Trophoblast cell (in vitro differentiated cells and primary cell): Measurements from ENCODE around the gene OR10H1.
"Not testable (repeated sequence)": the region's sequence is repeated elsewhere in the genome, so short reads cannot be mapped to it uniquely, and the experiment has no call there.

Experiments used
- DNase-seq, 2 donors: peaks; one replicate each; pipeline ENCODE4 v3.0.0-alpha.2; 2016
- H2AFZ ChIP-seq: 2 replicates; pipeline ENCODE4 v1.6.1; 2013; ENCODE audit warnings: low read length, moderate library complexity, mild to moderate bottlenecking; ENCODE audit not compliant: insufficient read depth, poor library complexity
- H2AK5ac ChIP-seq: 2 replicates; pipeline ENCODE4 v1.6.1; 2013; ENCODE audit warnings: mild to moderate bottlenecking, low read length
- H2BK120ac ChIP-seq: 2 replicates; pipeline ENCODE4 v1.6.1; 2013; ENCODE audit warnings: low read length, mild to moderate bottlenecking, moderate library complexity; ENCODE audit not compliant: insufficient read depth, poor library complexity
- H2BK12ac ChIP-seq: 2 replicates; pipeline ENCODE4 v1.6.1; 2013; ENCODE audit warnings: mild to moderate bottlenecking, low read length, moderate library complexity
- H2BK5ac ChIP-seq: 2 replicates; pipeline ENCODE4 v1.6.1; 2013; ENCODE audit warnings: low read length, low read depth, moderate library complexity, mild to moderate bottlenecking; ENCODE audit not compliant: poor library complexity
- H3K14ac ChIP-seq: 2 replicates; pipeline ENCODE4 v1.6.1; 2013; ENCODE audit warnings: mild to moderate bottlenecking, low read length
- H3K18ac ChIP-seq: 2 replicates; pipeline ENCODE4 v1.6.1; 2013; ENCODE audit warnings: mild to moderate bottlenecking, low read length
- H3K23ac ChIP-seq: 2 replicates; pipeline ENCODE4 v1.6.1; 2013; ENCODE audit warnings: low read length
- H3K27ac ChIP-seq: 2 replicates; pipeline ENCODE4 v1.5.1; 2013; ENCODE audit warnings: low read depth, mild to moderate bottlenecking, inconsistent platforms, low read length, moderate library complexity
- H3K27me3 ChIP-seq: 2 replicates; pipeline ENCODE4 v1.6.1; 2013; ENCODE audit warnings: inconsistent platforms, mild to moderate bottlenecking, low read length, moderate library complexity; ENCODE audit not compliant: insufficient read depth
- H3K36me3 ChIP-seq, 2 experiments: 1 replicate in 1 of 2; 2 replicates in 1 of 2; pipeline ENCODE4 v1.6.1; 2013; ENCODE audit warnings: low read length in 2 of 2, mild to moderate bottlenecking in 2 of 2, moderate library complexity in 1 of 2; ENCODE audit not compliant: insufficient read depth in 2 of 2, control insufficient read depth in 1 of 2
- H3K4ac ChIP-seq: 2 replicates; pipeline ENCODE4 v1.6.1; 2013; ENCODE audit warnings: low read depth, mild to moderate bottlenecking, low read length, moderate library complexity
- H3K4me1 ChIP-seq, 2 experiments: 1 replicate in 1 of 2; 2 replicates in 1 of 2; pipeline ENCODE4 v1.6.1; 2013; ENCODE audit warnings: low read length in 2 of 2, mild to moderate bottlenecking in 2 of 2, moderate library complexity in 1 of 2; ENCODE audit not compliant: insufficient read depth in 2 of 2, control insufficient read depth in 1 of 2
- H3K4me2 ChIP-seq: 2 replicates; pipeline ENCODE4 v1.6.1; 2013; ENCODE audit warnings: inconsistent platforms, mild to moderate bottlenecking, low read length, moderate library complexity
- H3K4me3 ChIP-seq: 2 replicates; pipeline ENCODE4 v1.5.1; 2013; ENCODE audit warnings: mild to moderate bottlenecking, low read depth, low read length, inconsistent platforms
- H3K79me1 ChIP-seq: one replicate; pipeline ENCODE4 v1.6.1; 2013; ENCODE audit warnings: low read length
- H3K79me2 ChIP-seq: 2 replicates; pipeline ENCODE4 v1.6.1; 2013; ENCODE audit warnings: low read length, mild to moderate bottlenecking; ENCODE audit not compliant: control insufficient read depth, insufficient read depth, poor library complexity
- H3K9ac ChIP-seq: 2 replicates; pipeline ENCODE4 v1.6.1; 2013; ENCODE audit warnings: mild to moderate bottlenecking, low read length
- H3K9me3 ChIP-seq: 2 replicates; pipeline ENCODE4 v1.6.1; 2013; ENCODE audit warnings: low read depth, mild to moderate bottlenecking, control low read depth, inconsistent platforms, low read length; ENCODE audit not compliant: insufficient read depth
- H4K12ac ChIP-seq: 2 replicates; pipeline ENCODE4 v1.6.1; 2013; ENCODE audit warnings: low read depth, mild to moderate bottlenecking, low read length, moderate library complexity
- H4K8ac ChIP-seq: 2 replicates; pipeline ENCODE4 v1.6.1; 2013; ENCODE audit warnings: low read depth, mild to moderate bottlenecking, low read length, moderate library complexity
- H4K91ac ChIP-seq: one replicate; pipeline ENCODE4 v1.6.1; 2013; ENCODE audit warnings: low read depth, mild to moderate bottlenecking, low read length, moderate library complexity
- WGBS: extraction: QIAGEN DNeasy Blood & Tissue Kit; methylation state at CpG from one replicate; pipeline ENCODE4 v1.1.7; 2013; ENCODE audit warnings: missing lambda C conversion rate; ENCODE audit not compliant: insufficient read length, insufficient coverage; ENCODE audit errors: extremely low coverage; 5-methylcytosine and 5-hydroxymethylcytosine counted together

OR10H1 gene

GRCh38 chr19:15835565-15836329 lies 20.3 kb upstream of the OR10H1 start:
- H2BK12ac ChIP-seq, H3K23ac ChIP-seq, H3K4ac ChIP-seq, H2AFZ ChIP-seq, H3K79me2 ChIP-seq, H3K36me3 ChIP-seq, H3K27me3 ChIP-seq, H3K18ac ChIP-seq, H3K14ac ChIP-seq, H3K4me3 ChIP-seq, H2AK5ac ChIP-seq, H3K4me1 ChIP-seq, H2BK120ac ChIP-seq, H4K12ac ChIP-seq, H3K9ac ChIP-seq, H3K9me3 ChIP-seq: not testable (repeated sequence)
- Histone ChIP-seq H3K4me2 (peak overlapping the region; percentile 61), H4K91ac (peak overlapping the region; percentile 72), H3K27ac (peak overlapping the region; percentile 97), H4K8ac (peak overlapping the region; percentile 32), H3K79me1 (peaks cover 19% of the 10 kb centered on the region), H2BK5ac (peak overlapping the region; percentile 89)
- WGBS = no CpG with 5 or more reads among the region's 11 CpGs
- DNase-seq = peak; percentile 67 to 80

DNA sequence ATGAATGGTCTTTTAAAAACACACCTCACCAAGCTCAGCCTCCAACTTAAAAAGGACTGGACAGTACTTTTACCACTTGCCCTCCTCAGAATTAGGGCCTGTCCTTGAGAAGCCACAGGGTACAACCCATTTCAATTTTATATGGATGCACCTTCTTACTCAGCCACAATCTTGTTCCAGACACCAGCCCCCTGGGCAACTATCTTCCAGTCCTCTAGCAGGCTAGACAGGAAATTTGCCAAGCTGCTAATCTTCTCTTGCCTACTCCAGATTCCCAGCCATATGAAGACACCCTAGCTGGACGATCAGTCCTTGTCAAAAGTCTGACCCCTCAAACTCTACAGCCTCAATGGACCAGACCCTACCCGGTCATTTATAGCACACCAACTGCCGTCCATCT lies 18.8 kb upstream of the OR10H1 start:
- Histone ChIP-seq H2BK120ac (peak overlapping the region; percentile 89), H3K14ac (peak overlapping the region; percentile 39), H3K79me1 (peaks cover 21% of the 10 kb centered on the region), H3K9me3 (peaks cover 13% of the 10 kb centered on the region), H4K91ac (peak overlapping the region; percentile 81), H2BK12ac (peak overlapping the region; percentile 32), H3K27ac (peak overlapping the region; percentile 71), H2BK5ac (peak overlapping the region; percentile 88), H2AK5ac (peak overlapping the region; percentile 39)
- not testable (repeated sequence) for H3K9ac ChIP-seq, H4K12ac ChIP-seq, H3K4me3 ChIP-seq, H3K4me2 ChIP-seq, H4K8ac ChIP-seq, H3K18ac ChIP-seq, H2AFZ ChIP-seq, DNase-seq, H3K4ac ChIP-seq, H3K23ac ChIP-seq, H3K4me1 ChIP-seq, H3K36me3 ChIP-seq, H3K79me2 ChIP-seq, H3K27me3 ChIP-seq
- no CpG with 5 or more reads among the region's 3 CpGs for WGBS

- Histone ChIP-seq H4K8ac (no peak overlapping the region), H3K23ac (no peak overlapping the region), H2AK5ac (no peak overlapping the region), H3K4me2 (no peak overlapping the region), H3K4me1 (peaks cover 3 to 4% of the 10 kb centered on the region in 2 experiments), H2BK5ac (no peak overlapping the region), H3K36me3 (peaks cover 0 to 6% of the 10 kb centered on the region in 2 experiments), H4K12ac (no peak overlapping the region), H3K27ac (no peak overlapping the region), H3K4me3 (no peak overlapping the region), H3K4ac (no peak overlapping the region), H3K14ac (no peak overlapping the region), H2BK12ac (no peak overlapping the region), H2BK120ac (no peak overlapping the region), H3K79me2 (no peaks in the 10 kb centered on the region), H2AFZ (no peak overlapping the region), H4K91ac (peak overlapping the region; percentile 8), H3K9ac (no peak overlapping the region), H3K18ac (no peak overlapping the region), H3K79me1 (peaks cover 25% of the 10 kb centered on the region), H3K9me3 (peaks cover 18% of the 10 kb centered on the region), H3K27me3 (no peaks in the 10 kb centered on the region)
- peak; percentile 60 to 77 for DNase-seq
- 100% methylated on average over 1 of the region's 5 CpGs for WGBS
Measured at GRCh38 chr19:15831626-15832025, 16.2 kb upstream of the OR10H1 start.

- peaks cover under 1 to 3% of the 10 kb centered on the region in 2 experiments for H3K4me1 ChIP-seq
Measured at GRCh38 chr19:15829786-15830185, 14.3 kb upstream of the OR10H1 start.

More at GRCh38 chr19:15829786-15830185, 14.3 kb upstream of the OR10H1 start:
- H3K4me3 ChIP-seq = no peak overlapping the region
- H3K4me2 ChIP-seq = peak overlapping the region; percentile 5
- peaks cover 0 to 6% of the 10 kb centered on the region in 2 experiments for H3K36me3 ChIP-seq
- H3K23ac ChIP-seq = no peak overlapping the region
- peaks cover 16% of the 10 kb centered on the region for H3K79me1 ChIP-seq
- no CpG with 5 or more reads among the region's 8 CpGs for WGBS
- H2AK5ac ChIP-seq = no peak overlapping the region
- H4K8ac ChIP-seq = no peak overlapping the region
- peak overlapping the region; percentile 24 for H2BK12ac ChIP-seq
- peak overlapping the region; percentile 68 for H2BK5ac ChIP-seq
- H3K9ac ChIP-seq = no peak overlapping the region
- DNase-seq = peak in 1 of 2 donors; percentile 22
- no peaks in the 10 kb centered on the region for H3K27me3 ChIP-seq
- H4K91ac ChIP-seq = peak overlapping the region; percentile 59
- H3K18ac ChIP-seq = no peak overlapping the region
- H3K79me2 ChIP-seq = no peaks in the 10 kb centered on the region
- H2BK120ac ChIP-seq = peak overlapping the region; percentile 14
- no peak overlapping the region for H4K12ac ChIP-seq
- H3K9me3 ChIP-seq = peaks cover 18% of the 10 kb centered on the region
- no peak overlapping the region for H3K4ac ChIP-seq
- H2AFZ ChIP-seq = no peak overlapping the region
- peak overlapping the region; percentile 85 for H3K27ac ChIP-seq
- H3K14ac ChIP-seq = no peak overlapping the region
